Esophagus mucosa (tissue), 1 donor: Measurements from ENCODE around the gene SPRY1. TPM values are rescaled to one million over a fixed set of nuclear protein-coding genes. Genes with fewer than 3 reads are reported as not detected.
A peak's percentile ranks its signal among the peaks of the same experiment; 100 is the strongest.

Experiments
- ATAC-seq: fragments of 200-7000 bp; cut with Tn5 transposase; one replicate; pipeline ENCODE4 v1.9.1; 2020
- total RNA-seq: library from RNA; stranded (reverse); gene quantifications from one replicate; pipeline ENCODE4 v1.2.4, GENCODE V29; 2023
- donor health status: DM: yes; HTN: yes; CAD: no.

The SPRY1 gene
- total RNA-seq, 1 donor from 2014 or later, result 16.0 TPM

GRCh38 chr4:123444290-123444731, 47.7 kb downstream of the SPRY1 start:
- peak; percentile 49 for ATAC-seq

DNA sequence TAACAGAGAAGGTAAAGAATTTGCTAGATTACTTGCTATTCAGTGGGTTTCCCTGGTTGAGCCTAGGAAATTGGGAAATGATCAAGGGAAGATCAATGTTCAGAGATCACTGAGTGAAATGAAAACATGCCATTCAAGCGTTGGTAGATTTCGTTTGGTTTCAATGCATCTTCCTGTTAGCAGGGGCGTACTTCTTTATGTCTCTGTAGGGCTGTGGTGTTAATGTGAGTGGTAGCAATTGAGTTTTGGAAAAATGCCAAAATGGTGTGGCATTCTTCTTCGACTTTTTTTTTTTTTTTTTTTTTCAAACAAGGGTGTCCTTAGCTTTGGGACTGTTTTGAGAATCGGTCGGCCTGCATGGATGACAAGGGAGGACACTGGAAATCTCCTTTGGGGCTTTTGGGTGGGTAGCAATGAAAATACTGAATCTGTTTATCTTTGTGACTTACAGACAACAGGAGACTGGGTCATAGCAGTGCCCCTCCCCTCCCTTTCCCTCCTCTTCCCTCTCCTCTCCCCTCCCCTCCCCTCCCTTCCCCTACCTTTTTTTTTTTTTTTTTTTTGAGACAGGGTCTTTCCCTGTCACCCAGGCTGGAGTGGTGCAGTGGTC, 50.4 kb downstream of the SPRY1 start:
- ATAC-seq, result no peak

DNA sequence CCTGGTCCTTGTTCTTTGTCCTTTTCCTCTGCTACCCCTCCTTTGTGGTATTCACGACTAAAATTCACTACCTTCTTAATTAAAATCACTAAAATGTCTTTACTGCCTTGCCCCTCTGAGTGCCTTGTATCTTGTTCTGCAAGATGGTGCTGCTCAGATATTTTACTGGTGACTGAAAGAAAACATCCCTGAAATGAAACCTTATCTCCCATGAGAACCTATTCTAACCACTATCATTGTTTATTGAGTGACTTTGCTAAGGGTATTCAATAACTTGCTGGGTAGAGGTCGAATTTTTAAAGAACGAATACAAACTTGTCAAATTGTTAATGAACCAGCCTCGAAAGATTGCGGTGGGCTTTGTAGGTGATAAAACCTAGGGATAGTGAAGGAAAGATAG, 52.8 kb downstream of the SPRY1 start:
- ATAC-seq, result no peak

DNA sequence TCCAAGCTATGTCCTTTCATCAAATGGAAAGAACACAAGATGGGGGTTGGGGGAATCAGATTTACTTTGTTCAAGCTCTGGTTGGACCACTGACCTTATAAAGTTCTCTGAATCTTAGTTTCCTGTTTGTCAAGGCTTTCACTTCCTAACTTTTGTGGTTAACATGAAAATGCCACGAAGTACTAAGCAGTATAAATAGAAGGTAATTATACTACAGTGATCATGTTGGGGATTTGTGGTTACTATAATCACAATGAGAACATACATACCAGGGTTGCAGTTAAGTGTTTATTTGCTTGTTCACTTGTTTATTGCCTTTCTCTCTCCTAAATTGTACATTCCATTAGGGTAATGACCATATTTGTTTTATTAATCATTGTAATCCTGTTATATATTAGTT, 53.2 kb downstream of the SPRY1 start:
- ATAC-seq, result no peak

- no peak for ATAC-seq
Observed at GRCh38 chr4:123450393-123450792, 53.8 kb downstream of the SPRY1 start.

- ATAC-seq, result peak; percentile 78
Observed at GRCh38 chr4:123452616-123453015, 56.0 kb downstream of the SPRY1 start.

DNA sequence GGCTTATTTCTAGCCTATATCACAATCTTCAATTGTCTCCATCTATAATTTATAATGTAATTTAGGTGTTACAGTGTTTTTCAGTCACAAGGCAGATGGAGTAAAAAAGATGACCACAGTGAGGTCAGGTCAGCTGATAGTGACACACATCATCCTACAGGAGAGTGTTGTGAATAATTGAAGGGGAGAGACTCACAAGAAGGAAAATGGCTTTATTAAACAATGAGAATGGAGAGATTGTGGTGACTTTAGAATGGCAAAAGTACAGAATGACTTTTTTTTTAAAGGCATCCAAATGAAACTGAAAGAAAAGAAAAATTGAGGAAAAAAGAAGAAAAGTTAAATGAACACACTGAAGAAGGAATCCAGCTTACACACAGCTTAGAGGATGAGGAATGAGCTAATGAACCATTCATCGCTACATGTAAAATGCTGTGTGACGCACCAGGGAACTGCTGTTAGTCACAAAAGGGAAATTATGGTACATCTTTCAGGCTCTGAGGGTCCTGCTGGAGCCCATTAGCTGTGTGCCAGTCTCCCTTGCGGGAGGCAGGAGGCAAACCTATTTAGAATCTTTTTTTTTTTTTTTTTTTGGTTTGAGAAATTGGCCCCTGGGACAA, 56.6 kb downstream of the SPRY1 start:
- ATAC-seq, result no peak
